ENCODE results near the gene FHL1.

DNA sequence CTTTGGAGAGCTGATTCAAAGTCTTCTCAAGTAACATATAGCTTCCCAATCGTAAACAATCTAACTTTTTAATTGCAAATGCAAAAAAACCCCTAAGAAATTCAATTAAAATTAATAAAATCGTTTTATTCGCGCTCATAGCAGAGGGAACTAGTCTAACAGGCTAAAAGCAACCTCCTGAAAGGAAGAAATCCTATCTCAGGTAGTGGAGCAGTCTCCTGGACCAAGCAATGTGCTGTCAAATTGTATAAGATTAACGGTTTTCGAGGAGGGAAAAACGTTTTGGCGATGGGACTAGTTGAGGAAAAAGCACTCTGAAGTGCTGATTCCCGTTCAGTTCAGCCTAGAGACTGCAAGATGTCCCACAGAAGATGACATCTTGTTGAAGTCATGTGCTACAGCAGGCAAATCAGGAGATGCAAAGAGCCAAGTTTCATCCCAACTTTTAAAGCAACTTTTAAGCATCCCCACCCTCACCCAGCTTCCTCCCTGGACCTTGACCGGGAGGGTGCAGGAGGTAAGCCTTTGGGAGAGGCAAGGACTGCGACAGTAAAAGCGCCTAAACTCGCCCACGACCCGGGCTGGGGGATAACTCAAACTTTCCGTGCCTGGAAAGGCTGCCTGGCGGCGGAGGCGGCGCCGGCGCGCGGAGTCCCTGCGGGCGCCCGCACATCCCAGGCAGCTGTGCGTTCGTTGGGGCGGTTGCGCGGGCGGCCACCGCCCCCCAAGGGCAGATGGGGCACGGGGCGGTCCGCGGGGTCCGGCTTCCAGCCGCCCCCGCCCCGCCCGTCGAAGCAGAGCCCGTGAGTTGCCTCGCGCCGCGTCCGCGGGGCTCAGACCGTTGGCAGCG is 103.1 kb downstream of the FHL1 start:
- TF ChIP-seq, protein P1, sequence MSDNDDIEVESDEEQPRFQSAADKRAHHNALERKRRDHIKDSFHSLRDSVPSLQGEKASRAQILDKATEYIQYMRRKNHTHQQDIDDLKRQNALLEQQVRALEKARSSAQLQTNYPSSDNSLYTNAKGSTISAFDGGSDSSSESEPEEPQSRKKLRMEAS (IDR thresholded peaks at IDR 0.05; ENCODE audit: low read depth, low read length): no peak
- TF ChIP-seq, protein P2, sequence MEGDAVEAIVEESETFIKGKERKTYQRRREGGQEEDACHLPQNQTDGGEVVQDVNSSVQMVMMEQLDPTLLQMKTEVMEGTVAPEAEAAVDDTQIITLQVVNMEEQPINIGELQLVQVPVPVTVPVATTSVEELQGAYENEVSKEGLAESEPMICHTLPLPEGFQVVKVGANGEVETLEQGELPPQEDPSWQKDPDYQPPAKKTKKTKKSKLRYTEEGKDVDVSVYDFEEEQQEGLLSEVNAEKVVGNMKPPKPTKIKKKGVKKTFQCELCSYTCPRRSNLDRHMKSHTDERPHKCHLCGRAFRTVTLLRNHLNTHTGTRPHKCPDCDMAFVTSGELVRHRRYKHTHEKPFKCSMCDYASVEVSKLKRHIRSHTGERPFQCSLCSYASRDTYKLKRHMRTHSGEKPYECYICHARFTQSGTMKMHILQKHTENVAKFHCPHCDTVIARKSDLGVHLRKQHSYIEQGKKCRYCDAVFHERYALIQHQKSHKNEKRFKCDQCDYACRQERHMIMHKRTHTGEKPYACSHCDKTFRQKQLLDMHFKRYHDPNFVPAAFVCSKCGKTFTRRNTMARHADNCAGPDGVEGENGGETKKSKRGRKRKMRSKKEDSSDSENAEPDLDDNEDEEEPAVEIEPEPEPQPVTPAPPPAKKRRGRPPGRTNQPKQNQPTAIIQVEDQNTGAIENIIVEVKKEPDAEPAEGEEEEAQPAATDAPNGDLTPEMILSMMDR (IDR thresholded peaks at IDR 0.05; ENCODE audit: low read depth, low read length): no peak
- TF ChIP-seq POLR2A (IDR thresholded peaks at IDR 0.05; ENCODE audit: extremely low read depth, insufficient read length) (no peak), MYC (IDR thresholded peaks at IDR 0.05; ENCODE audit: low read depth, low read length) (no peak)
